Testis (tissue), 3 donors: ENCODE data around the gene UBE2J1. TPM values are rescaled to one million over a fixed set of nuclear protein-coding genes. Genes with fewer than 3 reads are reported as not detected.

Source experiments
- DNase-seq: peaks from one replicate; pipeline ENCODE4 v3.0.0-alpha.2; 2019
- H3K27ac ChIP-seq, 2 donors: fragments of 200-600 bp; sonication (generic); one replicate each; pipeline ENCODE4 v1.5.1; 2019
- H3K27me3 ChIP-seq: fragments of 200-600 bp; sonication (generic); one replicate; pipeline ENCODE4 v1.5.1; 2019
- H3K36me3 ChIP-seq: fragments of 200-600 bp; sonication (generic); one replicate; pipeline ENCODE4 v1.5.1; 2017; ENCODE audit warnings: low read depth; ENCODE audit errors: missing control alignments
- H3K4me1 ChIP-seq: fragments of 200-600 bp; sonication (generic); one replicate; pipeline ENCODE4 v1.5.1; 2019
- H3K4me3 ChIP-seq, 2 donors: fragments of 200-600 bp; sonication (generic); one replicate each; pipeline ENCODE4 v1.5.1; 2017 to 2019
- H3K9me3 ChIP-seq: fragments of 200-600 bp; sonication (generic); one replicate; pipeline ENCODE4 v1.5.1; 2017
- CTCF ChIP-seq, 3 experiments: fragments of 450-650 bp in 2 of 3; fragments of 200-600 bp in 1 of 3; sonication (generic) in 1 of 3; IDR thresholded peaks; one replicate each; pipeline ENCODE4 v1.5.1; 2016 to 2019; ENCODE audit warnings: antibody characterized with exemption in 3 of 3, mild to moderate bottlenecking in 2 of 3, moderate library complexity in 1 of 3
- POLR2A ChIP-seq: fragments of 450-650 bp; IDR thresholded peaks from one replicate; pipeline ENCODE4 v1.6.1; 2017; ENCODE audit warnings: antibody characterized with exemption, mild to moderate bottlenecking, moderate library complexity
- WGBS, 2 donors: methylation state at CpG; one replicate each; pipeline ENCODE4 v1.1.5; 2018; 5-methylcytosine and 5-hydroxymethylcytosine counted together
- intact Hi-C: fragments of 100-400 bp; cut with DNase I; formaldehyde crosslinking; loops from one replicate; pipeline ENCODE4 v1.15.1; 2023; ENCODE audit warnings: low total_unique reads
- polyA plus RNA-seq: library from polyadenylated mRNA; stranded (reverse); fragments of 350-450 nt; fragmentation: Illumina TruSeq; extraction: RNeasy Lipid Tissue Mini Kit (QIAGEN cat#74804); gene quantifications from one replicate; pipeline ENCODE4 v1.2.3, GENCODE V29; 2014; ENCODE audit warnings: low read depth, low replicate concordance; ENCODE audit not compliant: insufficient read depth
- total RNA-seq, 2 donors: library from RNA; depleted of rRNA; stranded (reverse); fragments of >200 nt; gene quantifications; one replicate each; pipeline ENCODE4 v1.2.3, GENCODE V29; 2016

Gene UBE2J1
- total and polyA plus RNA-seq, 3 donors from 2014 or later: 28.7 to 47.3 (median 38.4) TPM

- no peak for DNase-seq
- Histone ChIP-seq H3K9me3 (no peaks in the 10 kb centered on the region), H3K4me1 (peaks cover 14% of the 10 kb centered on the region), H3K27me3 (no peaks in the 10 kb centered on the region), H3K4me3 (no peak overlapping the region), H3K36me3 (no peaks in the 10 kb centered on the region), H3K27ac (no peak overlapping the region)
- 90 to 94% methylated on average over 7 of the region's 7 CpGs for WGBS, 2 donors
- intact Hi-C loops: no loop called here
- no peak for TF ChIP-seq CTCF (IDR thresholded peaks at IDR 0.05)
- no peak for TF ChIP-seq POLR2A
These were observed 37.8 kb downstream of the UBE2J1 start for GRCh38 chr6:89314692-89315091.

GRCh38 chr6:89313006-89313405 is 39.5 kb downstream of the UBE2J1 start:
- Histone ChIP-seq H3K9me3 (no peaks in the 10 kb centered on the region), H3K4me1 (peaks cover 14% of the 10 kb centered on the region), H3K27ac (peak overlapping the region in 1 of 2 donors; percentile 65), H3K4me3 (no peak overlapping the region), H3K36me3 (no peaks in the 10 kb centered on the region), H3K27me3 (no peaks in the 10 kb centered on the region)
- intact Hi-C loops: no loop called here
- no peak for TF ChIP-seq POLR2A
- no peak for TF ChIP-seq CTCF (IDR thresholded peaks at IDR 0.05)
- DNase-seq: peak; percentile 41
- WGBS, 2 donors: 41 to 64% methylated on average over 1 of the region's 1 CpG

DNA sequence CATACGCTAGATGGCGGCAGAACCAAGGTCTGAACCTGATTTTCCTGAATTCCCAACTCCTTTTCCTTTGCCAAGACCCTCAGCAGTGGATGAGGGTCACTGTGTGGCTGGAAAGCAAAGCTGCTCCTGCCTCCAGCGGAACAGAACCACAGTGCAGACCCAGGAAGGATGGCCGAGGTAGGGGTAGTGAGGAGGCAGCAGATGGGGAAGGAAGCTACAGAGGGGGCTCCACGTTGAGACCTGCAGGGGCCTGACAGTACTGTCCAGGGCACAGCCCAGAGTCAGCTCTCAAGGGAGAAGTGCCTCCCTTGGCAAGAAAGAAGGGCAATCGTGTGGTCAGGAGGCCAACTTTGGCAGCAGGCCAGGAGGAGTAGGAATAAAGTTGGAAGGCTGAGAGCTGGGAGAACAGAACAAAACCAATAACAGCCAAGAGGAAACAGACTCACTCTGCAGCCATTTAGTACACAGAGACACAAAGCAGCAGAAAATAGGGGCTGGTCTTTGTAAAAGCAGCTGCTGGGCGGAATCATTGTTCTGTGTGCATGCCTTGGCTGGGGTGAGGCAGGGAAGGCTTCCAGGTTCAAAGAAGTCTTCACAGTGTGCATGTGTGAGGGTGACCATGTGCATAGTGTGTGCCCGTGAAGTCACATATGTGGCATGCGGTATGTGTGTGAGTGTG is 40.5 kb downstream of the UBE2J1 start:
- H3K27ac ChIP-seq: peak overlapping the region in 1 of 2 donors; percentile 65
- intact Hi-C loops: no loop called here
- H3K27me3 ChIP-seq: no peaks in the 10 kb centered on the region
- no peaks in the 10 kb centered on the region for H3K36me3 ChIP-seq
- H3K4me1 ChIP-seq: peaks cover 14% of the 10 kb centered on the region
- H3K4me3 ChIP-seq: no peak overlapping the region
- H3K9me3 ChIP-seq: no peaks in the 10 kb centered on the region
- peak; percentile 77 for DNase-seq
- TF ChIP-seq CTCF (IDR thresholded peaks at IDR 0.05) (peak; percentile 25 to 41 (median 35)), POLR2A (no peak)
- WGBS, 2 donors: 37 to 44% methylated on average over 9 of the region's 9 CpGs

DNA sequence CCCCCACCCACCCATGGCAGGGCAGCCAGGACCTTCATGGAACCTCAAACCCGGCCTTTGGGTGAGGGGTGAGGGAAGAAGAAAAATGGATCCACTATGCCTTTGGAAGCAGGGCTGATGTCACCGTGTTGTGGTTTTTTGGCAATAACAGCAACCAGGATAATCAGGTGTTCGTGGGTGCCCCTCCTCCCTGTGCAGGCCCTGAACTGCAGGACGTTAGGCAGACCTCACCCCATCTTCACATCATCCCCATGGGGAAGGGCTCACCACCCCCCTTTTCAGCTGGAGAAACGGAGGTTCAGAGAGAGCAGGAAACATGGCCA is 41.0 kb downstream of the UBE2J1 start:
- Histone ChIP-seq H3K27me3 (no peaks in the 10 kb centered on the region), H3K27ac (no peak overlapping the region), H3K9me3 (no peaks in the 10 kb centered on the region), H3K36me3 (no peaks in the 10 kb centered on the region), H3K4me1 (peaks cover 14% of the 10 kb centered on the region), H3K4me3 (no peak overlapping the region)
- TF ChIP-seq POLR2A (no peak), CTCF (IDR thresholded peaks at IDR 0.05) (no peak)
- intact Hi-C loops: no loop called here
- WGBS, 2 donors: 48 to 49% methylated on average over 4 to 5 of the region's 5 CpGs
- no peak for DNase-seq

DNA sequence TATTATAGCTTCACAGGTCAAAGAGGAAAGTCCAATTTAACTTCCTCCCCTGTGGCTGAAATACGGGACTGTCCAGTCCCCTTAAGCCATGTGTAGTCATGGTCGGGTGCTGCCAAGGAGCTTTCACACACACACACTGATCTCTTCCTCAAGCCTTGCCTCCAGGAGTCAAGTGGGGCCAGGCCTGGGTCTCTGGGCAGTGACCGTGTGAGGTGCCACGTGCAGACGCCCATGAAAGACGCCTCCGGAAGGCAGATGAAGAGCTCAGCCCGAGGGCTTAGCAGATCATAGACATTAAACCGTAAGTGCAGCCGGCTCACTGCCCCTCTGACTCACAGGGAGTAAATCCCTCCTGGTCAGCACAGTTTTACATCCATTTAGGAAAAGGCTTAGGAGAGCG is 41.6 kb downstream of the UBE2J1 start:
- Histone ChIP-seq H3K4me1 (peaks cover 14% of the 10 kb centered on the region), H3K9me3 (no peaks in the 10 kb centered on the region), H3K36me3 (no peaks in the 10 kb centered on the region), H3K27ac (no peak overlapping the region), H3K27me3 (no peaks in the 10 kb centered on the region), H3K4me3 (no peak overlapping the region)
- TF ChIP-seq CTCF (IDR thresholded peaks at IDR 0.05): no peak
- no peak for TF ChIP-seq POLR2A
- WGBS, 2 donors: 72 to 84% methylated on average over 11 of the region's 11 CpGs
- DNase-seq: no peak
- intact Hi-C loops: no loop called here
